H9 (cell line): ENCODE data around the gene GYS2. TPM values are rescaled to one million over a fixed set of nuclear protein-coding genes. Genes with fewer than 3 reads are reported as not detected.

ENCODE experiments used
- DNase-seq: peaks from one replicate; pipeline ENCODE4 v3.0.0-alpha.2; 2017
- H2AFZ ChIP-seq: one replicate; pipeline ENCODE4 v1.6.1; 2013; ENCODE audit warnings: mild to moderate bottlenecking, low read length, control low read depth, moderate library complexity
- H2AK5ac ChIP-seq: 2 replicates; pipeline ENCODE4 v1.6.1; 2013; ENCODE audit warnings: low read length, control low read depth, mixed read lengths; ENCODE audit not compliant: insufficient read length
- H2BK120ac ChIP-seq: one replicate; pipeline ENCODE4 v1.6.1; 2013; ENCODE audit warnings: low read depth, mild to moderate bottlenecking, low read length, control low read depth, inconsistent platforms; ENCODE audit not compliant: poor library complexity, severe bottlenecking
- H2BK12ac ChIP-seq: 2 replicates; pipeline ENCODE4 v1.6.1; 2013; ENCODE audit warnings: low read length, control low read depth, mixed read lengths, low read depth; ENCODE audit not compliant: insufficient read length
- H2BK15ac ChIP-seq: 2 replicates; pipeline ENCODE4 v1.6.1; 2013; ENCODE audit warnings: low read depth, low read length, control low read depth
- H2BK20ac ChIP-seq: one replicate; pipeline ENCODE4 v1.6.1; 2013; ENCODE audit warnings: low read depth, mild to moderate bottlenecking, low read length, control low read depth, inconsistent platforms; ENCODE audit not compliant: poor library complexity, severe bottlenecking
- H2BK5ac ChIP-seq: 2 replicates; pipeline ENCODE4 v1.6.1; 2013; ENCODE audit warnings: low read length, control low read depth, mixed read lengths; ENCODE audit not compliant: insufficient read length
- H3K14ac ChIP-seq: 2 replicates; pipeline ENCODE4 v1.6.1; 2013; ENCODE audit warnings: low read length, control low read depth; ENCODE audit not compliant: insufficient read depth
- H3K18ac ChIP-seq: 2 replicates; pipeline ENCODE4 v1.6.1; 2013; ENCODE audit warnings: low read depth, mild to moderate bottlenecking, mixed read lengths, low read length, control low read depth; ENCODE audit not compliant: insufficient read length
- H3K23ac ChIP-seq: 2 replicates; pipeline ENCODE4 v1.6.1; 2013; ENCODE audit warnings: low read length, control low read depth, mixed read lengths, low read depth; ENCODE audit not compliant: insufficient read length
- H3K23me2 ChIP-seq: 2 replicates; pipeline ENCODE4 v1.6.1; 2013; ENCODE audit warnings: low read depth, mild to moderate bottlenecking, mixed read lengths, low read length, control low read depth; ENCODE audit not compliant: insufficient read length, poor library complexity, severe bottlenecking
- H3K27ac ChIP-seq: 2 replicates; pipeline ENCODE4 v1.5.1; 2013; ENCODE audit warnings: low read length, control low read depth, mixed read lengths, low read depth; ENCODE audit not compliant: insufficient read length
- H3K27me3 ChIP-seq: 2 replicates; pipeline ENCODE4 v1.6.1; 2013; ENCODE audit warnings: low read length, control low read depth, inconsistent platforms; ENCODE audit not compliant: insufficient read depth
- H3K4ac ChIP-seq: 2 replicates; pipeline ENCODE4 v1.6.1; 2013; ENCODE audit warnings: low read depth, mild to moderate bottlenecking, control low read depth, inconsistent platforms, low read length, moderate library complexity
- H3K4me1 ChIP-seq: 2 replicates; pipeline ENCODE4 v1.6.1; 2013; ENCODE audit warnings: low read length, control low read depth, inconsistent platforms; ENCODE audit not compliant: insufficient read depth
- H3K4me2 ChIP-seq: 2 replicates; pipeline ENCODE4 v1.6.1; 2013; ENCODE audit warnings: low read length, control low read depth, mixed read lengths; ENCODE audit not compliant: insufficient read length, insufficient read depth
- H3K56ac ChIP-seq: 2 replicates; pipeline ENCODE4 v1.6.1; 2013; ENCODE audit warnings: low read depth, mild to moderate bottlenecking, mixed read lengths, low read length, control low read depth; ENCODE audit not compliant: insufficient read length
- H3K79me1 ChIP-seq: 2 replicates; pipeline ENCODE4 v1.6.1; 2013; ENCODE audit warnings: low read depth, mild to moderate bottlenecking, moderate library complexity, low read length, control low read depth, inconsistent platforms; ENCODE audit not compliant: insufficient read depth, poor library complexity, severe bottlenecking
- H3K79me2 ChIP-seq: 2 replicates; pipeline ENCODE4 v1.6.1; 2013; ENCODE audit warnings: low read length, control low read depth, inconsistent platforms; ENCODE audit not compliant: insufficient read depth
- H3K9ac ChIP-seq: 2 replicates; pipeline ENCODE4 v1.6.1; 2013; ENCODE audit warnings: low read length, control low read depth, mixed read lengths; ENCODE audit not compliant: insufficient read length; ENCODE audit errors: extremely low read depth
- H3K9me3 ChIP-seq: one replicate; pipeline ENCODE4 v1.6.1; 2013; ENCODE audit warnings: low read depth, low read length, inconsistent platforms; ENCODE audit not compliant: control insufficient read depth
- H3T11ph ChIP-seq: one replicate; pipeline ENCODE4 v1.6.1; 2013; ENCODE audit warnings: mild to moderate bottlenecking, low read length, control low read depth, inconsistent platforms
- H4K20me1 ChIP-seq: one replicate; pipeline ENCODE4 v1.6.1; 2013; ENCODE audit not compliant: control insufficient read depth, insufficient read length, insufficient read depth
- H4K5ac ChIP-seq: 2 replicates; pipeline ENCODE4 v1.6.1; 2013; ENCODE audit warnings: low read depth, mild to moderate bottlenecking, mixed read lengths, low read length, control low read depth; ENCODE audit not compliant: insufficient read length
- H4K8ac ChIP-seq: replicated peaks from 2 replicates; pipeline ENCODE4 v1.6.1; 2013; ENCODE audit warnings: low read length, control low read depth, mixed read lengths, low read depth; ENCODE audit not compliant: insufficient read length
- H4K91ac ChIP-seq: 2 replicates; pipeline ENCODE4 v1.6.1; 2013; ENCODE audit warnings: low read depth, mild to moderate bottlenecking, moderate library complexity, mixed read lengths, low read length, control low read depth; ENCODE audit not compliant: insufficient read length
- H3K27ac Mint-ChIP-seq, 3 experiments: 2 replicates in 2 of 3; 3 replicates in 1 of 3; pipeline ENCODE4 v1.8.0; 2020 to 2021; ENCODE audit warnings: mixed read lengths in 3 of 3, mild to moderate bottlenecking in 1 of 3, moderate library complexity in 1 of 3
- H3K27me3 Mint-ChIP-seq: 2 replicates; pipeline ENCODE4 v1.8.0; 2021; ENCODE audit warnings: low read depth, mild to moderate bottlenecking, moderate library complexity, mixed read lengths
- H3K36me3 Mint-ChIP-seq, 3 experiments: 2 replicates in 2 of 3; 3 replicates in 1 of 3; pipeline ENCODE4 v1.8.0; 2020 to 2021; ENCODE audit warnings: low read depth in 3 of 3, mixed read lengths in 3 of 3; ENCODE audit not compliant: insufficient read depth in 1 of 3
- H3K4me1 Mint-ChIP-seq, 2 experiments: 2 replicates each; pipeline ENCODE4 v1.8.0; 2020; ENCODE audit warnings: mixed read lengths in 2 of 2
- H3K4me3 Mint-ChIP-seq, 2 experiments: 2 replicates in 1 of 2; 3 replicates in 1 of 2; pipeline ENCODE4 v1.8.0; 2020 to 2021; ENCODE audit warnings: mild to moderate bottlenecking in 2 of 2, mixed read lengths in 2 of 2, moderate library complexity in 1 of 2
- H3K9me3 Mint-ChIP-seq, 2 experiments: 2 replicates in 1 of 2; 3 replicates in 1 of 2; pipeline ENCODE4 v1.8.0; 2020; ENCODE audit warnings: mild to moderate bottlenecking in 2 of 2, mixed read lengths in 2 of 2, moderate library complexity in 1 of 2
- WGBS: extraction: QIAGEN DNeasy Blood & Tissue Kit; methylation state at CpG from one replicate; pipeline ENCODE4 v1.1.7; 2013; ENCODE audit warnings: missing lambda C conversion rate, low lambda C conversion rate, mixed read lengths; ENCODE audit not compliant: insufficient read length; ENCODE audit errors: extremely low coverage; 5-methylcytosine and 5-hydroxymethylcytosine counted together
- total RNA-seq: library from RNA; stranded (reverse); gene quantifications from 2 replicates; pipeline ENCODE4 v1.2.1, GENCODE V29; 2021
- TF ChIP-seq, protein P1 (sequence below): fragments of 200-600 bp; sonication (generic); conservative IDR thresholded peaks from 3 replicates; pipeline ENCODE4 v1.8.0; 2021; ENCODE audit warnings: antibody characterized with exemption, mild to moderate bottlenecking

GYS2 gene
- total RNA-seq, 1 experiment from 2014 or later: not detected

DNA sequence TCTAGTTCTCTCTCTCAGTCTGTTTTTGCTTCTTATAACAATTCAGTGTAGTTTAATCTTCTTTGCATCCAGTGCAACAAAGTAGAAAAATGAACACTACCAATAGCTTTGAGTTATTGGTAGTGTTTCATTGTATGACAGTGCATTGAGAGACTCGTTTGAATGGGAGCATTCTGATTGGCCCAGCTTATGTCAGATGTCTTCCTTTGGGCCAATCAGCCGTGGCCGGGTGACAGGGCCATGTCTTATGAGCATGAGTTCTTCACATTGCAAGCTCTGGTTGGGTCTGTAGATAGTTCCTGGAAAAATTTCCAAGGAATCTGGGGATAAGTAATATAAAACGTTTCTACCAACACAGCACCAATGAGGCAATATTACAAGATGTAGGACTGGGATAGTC lies 36.5 kb downstream of the GYS2 start:
- Histone ChIP-seq H3K4ac (no peak overlapping the region), H3K23me2 (no peaks in the 10 kb centered on the region), H4K8ac (no peak overlapping the region), H2BK20ac (no peak overlapping the region), H2AFZ (no peak overlapping the region), H3T11ph (no peak overlapping the region), H2BK15ac (no peak overlapping the region), H4K20me1 (no peaks in the 10 kb centered on the region), H3K27me3 (no peaks in the 10 kb centered on the region), H2BK12ac (no peak overlapping the region), H3K56ac (no peak overlapping the region), H2BK5ac (no peak overlapping the region), H3K9ac (no peak overlapping the region), H3K9me3 (no peaks in the 10 kb centered on the region), H3K79me2 (no peaks in the 10 kb centered on the region), H3K27ac (no peak overlapping the region), H3K79me1 (no peaks in the 10 kb centered on the region), H4K5ac (no peak overlapping the region), H4K91ac (no peak overlapping the region), H3K4me1 (no peaks in the 10 kb centered on the region), H3K14ac (no peak overlapping the region), H3K4me2 (no peak overlapping the region), H2BK120ac (no peak overlapping the region), H2AK5ac (no peak overlapping the region), H3K23ac (no peak overlapping the region), H3K18ac (no peak overlapping the region)
- no peaks in the 10 kb centered on the region for H3K9me3 Mint-ChIP-seq
- no peaks in the 10 kb centered on the region for H3K27me3 Mint-ChIP-seq
- no peak overlapping the region; a peak in 1 of 7 replicates for H3K27ac Mint-ChIP-seq
- TF ChIP-seq, protein P1, sequence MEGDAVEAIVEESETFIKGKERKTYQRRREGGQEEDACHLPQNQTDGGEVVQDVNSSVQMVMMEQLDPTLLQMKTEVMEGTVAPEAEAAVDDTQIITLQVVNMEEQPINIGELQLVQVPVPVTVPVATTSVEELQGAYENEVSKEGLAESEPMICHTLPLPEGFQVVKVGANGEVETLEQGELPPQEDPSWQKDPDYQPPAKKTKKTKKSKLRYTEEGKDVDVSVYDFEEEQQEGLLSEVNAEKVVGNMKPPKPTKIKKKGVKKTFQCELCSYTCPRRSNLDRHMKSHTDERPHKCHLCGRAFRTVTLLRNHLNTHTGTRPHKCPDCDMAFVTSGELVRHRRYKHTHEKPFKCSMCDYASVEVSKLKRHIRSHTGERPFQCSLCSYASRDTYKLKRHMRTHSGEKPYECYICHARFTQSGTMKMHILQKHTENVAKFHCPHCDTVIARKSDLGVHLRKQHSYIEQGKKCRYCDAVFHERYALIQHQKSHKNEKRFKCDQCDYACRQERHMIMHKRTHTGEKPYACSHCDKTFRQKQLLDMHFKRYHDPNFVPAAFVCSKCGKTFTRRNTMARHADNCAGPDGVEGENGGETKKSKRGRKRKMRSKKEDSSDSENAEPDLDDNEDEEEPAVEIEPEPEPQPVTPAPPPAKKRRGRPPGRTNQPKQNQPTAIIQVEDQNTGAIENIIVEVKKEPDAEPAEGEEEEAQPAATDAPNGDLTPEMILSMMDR: no peak
- no CpG with 5 or more reads among the region's 4 CpGs for WGBS
- H3K4me3 Mint-ChIP-seq: no peak overlapping the region
- peaks cover 2 to 3% of the 10 kb centered on the region in 2 experiments; a peak in 2 of 4 replicates for H3K4me1 Mint-ChIP-seq
- H3K36me3 Mint-ChIP-seq: no peaks in the 10 kb centered on the region
- no peak for DNase-seq
